K562 (cell line): ENCODE data around the gene ATG7. TPM values are rescaled to one million over a fixed set of nuclear protein-coding genes. Genes with fewer than 3 reads are reported as not detected.

Experiments used
- BCOR ChIP-seq: fragments of 450-650 bp; IDR thresholded peaks from 2 replicates; pipeline ENCODE4 v1.6.1; 2016
- BDP1 ChIP-seq: IDR thresholded peaks from 3 replicates; pipeline ENCODE4 v1.6.1; 2011; ENCODE audit not compliant: insufficient read length, insufficient read depth
- CEBPG ChIP-seq, 3 experiments: fragments of 200-800 bp in 1 of 3; sonication (Bioruptor generic) in 1 of 3; sonication (generic) in 1 of 3; formaldehyde crosslinking in 1 of 3; IDR thresholded peaks in 2 of 3; conservative IDR thresholded peaks in 1 of 3; 2 replicates each; pipeline versions ENCODE4 v1.6.1 to v1.8.0; 2016 to 2022; ENCODE audit warnings: missing compliant biosample characterization in 2 of 3, missing genetic modification characterization in 2 of 3, mild to moderate bottlenecking in 1 of 3, missing genetic modification reagents in 1 of 3
- DDX20 ChIP-seq: fragments of 450-650 bp; IDR thresholded peaks from 2 replicates; pipeline ENCODE4 v1.6.1; 2016; ENCODE audit warnings: missing genetic modification characterization, low read depth, mild to moderate bottlenecking, missing compliant biosample characterization, moderate library complexity
- FOS ChIP-seq: IDR thresholded peaks from 3 replicates; pipeline ENCODE4 v1.6.1; 2011; ENCODE audit not compliant: insufficient read length; ENCODE audit errors: extremely low read depth
- HDAC2 ChIP-seq: fragments of 450-650 bp; IDR thresholded peaks from 2 replicates; pipeline ENCODE4 v1.6.1; 2016; ENCODE audit warnings: mild to moderate bottlenecking
- ID3 ChIP-seq, 2 experiments: fragments of 250-450 bp in 1 of 2; fragments of 450-650 bp in 1 of 2; sonication (Bioruptor Pico) in 1 of 2; IDR thresholded peaks; 2 replicates each; pipeline versions ENCODE4 v1.6.1 to v1.8.0; 2016 to 2021; ENCODE audit warnings: mild to moderate bottlenecking in 2 of 2, moderate library complexity in 2 of 2, missing compliant biosample characterization in 1 of 2, missing genetic modification characterization in 1 of 2
- MYBL2 ChIP-seq, 2 experiments: fragments of 450-650 bp in 1 of 2; sonication (generic) in 1 of 2; formaldehyde crosslinking in 1 of 2; IDR thresholded peaks; 2 replicates each; pipeline versions ENCODE4 v1.6.1 to v1.8.1; 2017 to 2022; ENCODE audit warnings: borderline replicate concordance in 1 of 2, inconsistent platforms in 1 of 2, low read depth in 1 of 2, mild to moderate bottlenecking in 1 of 2, missing genetic modification reagents in 1 of 2, moderate library complexity in 1 of 2
- NBN ChIP-seq: fragments of 450-650 bp; IDR thresholded peaks from 2 replicates; pipeline ENCODE4 v1.6.1; 2016; ENCODE audit warnings: low read depth, mild to moderate bottlenecking
- OTX1 ChIP-seq: fragments of 450-650 bp; formaldehyde crosslinking; IDR thresholded peaks from 2 replicates; pipeline ENCODE4 v1.4.0; 2022; ENCODE audit warnings: mild to moderate bottlenecking
- POLR3A ChIP-seq: IDR thresholded peaks from 2 replicates; pipeline ENCODE4 v1.6.1; 2011; ENCODE audit warnings: borderline replicate concordance, mild to moderate bottlenecking, moderate library complexity; ENCODE audit not compliant: insufficient read length, insufficient read depth; ENCODE audit errors: extremely low read depth
- RBM34 ChIP-seq: fragments of 200-400 bp; formaldehyde crosslinking; IDR thresholded peaks from 2 replicates; pipeline ENCODE4 v1.6.1; 2018; ENCODE audit warnings: low read length, borderline replicate concordance; ENCODE audit not compliant: insufficient read depth
- RUNX1 ChIP-seq: sonication (generic); IDR thresholded peaks from 2 replicates; pipeline ENCODE4 v1.6.1; 2016; ENCODE audit warnings: antibody characterized with exemption, low read depth
- SLC30A9 ChIP-seq: fragments of 250-450 bp; sonication (Bioruptor Pico); IDR thresholded peaks from 2 replicates; pipeline ENCODE4 v1.8.0; 2022; ENCODE audit warnings: mild to moderate bottlenecking, moderate library complexity
- SNRNP70 ChIP-seq: fragments of 200-400 bp; formaldehyde crosslinking; optimal IDR thresholded peaks from 2 replicates; pipeline ENCODE3; 2017; ENCODE audit warnings: low read depth, low read length
- SPI1 ChIP-seq: IDR thresholded peaks from 2 replicates; pipeline ENCODE4 v1.6.1; 2011; ENCODE audit warnings: low read depth, low read length, control low read depth, borderline replicate concordance
- SREBF2 ChIP-seq: sonication (generic); formaldehyde crosslinking; IDR thresholded peaks from 2 replicates; pipeline ENCODE4 v1.4.0; 2020; ENCODE audit warnings: mild to moderate bottlenecking, missing genetic modification reagents
- SRSF3 ChIP-seq: fragments of 200-400 bp; formaldehyde crosslinking; IDR thresholded peaks from 2 replicates; pipeline ENCODE4 v1.6.1; 2016; ENCODE audit warnings: mild to moderate bottlenecking, low read length, moderate library complexity; ENCODE audit not compliant: insufficient read depth
- TBL1XR1 ChIP-seq, 2 experiments: IDR thresholded peaks; 2 replicates each; pipeline ENCODE4 v1.6.1; 2012; ENCODE audit warnings: improper control_type of control experiment in 2 of 2, low read length in 2 of 2, mild to moderate bottlenecking in 1 of 2
- TRIM25 ChIP-seq: fragments of 450-650 bp; IDR thresholded peaks from 2 replicates; pipeline ENCODE4 v1.7.0; 2016; ENCODE audit warnings: borderline replicate concordance
- XRCC4 ChIP-seq: IDR thresholded peaks from one replicate; pipeline ENCODE4 v1.6.1; 2011; ENCODE audit not compliant: insufficient read depth, insufficient read length; ENCODE audit errors: extremely low read depth
- ZNF316 ChIP-seq: fragments of 450-650 bp; IDR thresholded peaks from 2 replicates; pipeline ENCODE4 v1.6.1; 2016
- ZNF449 ChIP-seq: fragments of 250-450 bp; sonication (Bioruptor Pico); IDR thresholded peaks from 2 replicates; pipeline ENCODE4 v1.8.0; 2022; ENCODE audit warnings: moderate library complexity, mild to moderate bottlenecking, inconsistent platforms
- ZNF77 ChIP-seq: fragments of 250-450 bp; sonication (Bioruptor Pico); IDR thresholded peaks from 2 replicates; pipeline ENCODE4 v1.5.0; 2020
- polyA plus RNA-seq, 8 experiments: library from polyadenylated mRNA; depleted of rRNA in 4 of 8; stranded (reverse) in 5 of 8; unstranded in 3 of 8; fragments of >200 nt; fragmentation: Nextera tagmentation in 2 of 8; fragmentation: Illumina TruSeq in 1 of 8; extraction: Ambion mirVana in 2 of 8; extraction: Trizol in 1 of 8; gene quantifications; 2 replicates each; pipeline versions ENCODE4 v1.2.1 to v1.2.3, GENCODE V29; 2011 to 2014; ENCODE audit warnings: inconsistent platforms in 1 of 8, missing spikeins in 1 of 8
- total RNA-seq, 7 experiments: library from RNA; depleted of rRNA in 6 of 7; stranded (reverse); fragments of >200 nt in 6 of 7; fragmentation: Illumina TruSeq in 2 of 7; extraction: Trizol in 2 of 7; gene quantifications; 2 replicates each; pipeline versions ENCODE4 v1.2.1 to v1.2.3, GENCODE V29; 2011 to 2021; ENCODE audit warnings: low replicate concordance in 1 of 7

ATG7 gene
- total and polyA plus RNA-seq, 9 of the 15 experiments (the other 6 are each of a cell fraction or from before 2014, with no cell fraction given), result 18.3 to 45.3 (median 33.6) TPM

- TF ChIP-seq ID3 (CRISPR knock-in tag; IDR thresholded peaks at IDR 0.05) (no peak), ID3 (tag; IDR thresholded peaks at IDR 0.05) (no peak), OTX1 (no peak), DDX20 (no peak), SPI1 (no peak), FOS (no peak), POLR3A (no peak), SLC30A9 (no peak), BCOR (peak; percentile 86), BDP1 (no peak), MYBL2 (IDR thresholded peaks at IDR 0.05; ENCODE audit: low read depth) (no peak), MYBL2 (CRISPR knock-in tag; IDR thresholded peaks at IDR 0.05; ENCODE audit: borderline replicate concordance) (no peak), CEBPG (CRISPR knock-in tag; IDR thresholded peaks at IDR 0.05) (no peak), CEBPG (tag; conservative IDR thresholded peaks at IDR 0.05 in 1 of 2, IDR thresholded peaks at IDR 0.05 in 1 of 2) (0 out of 4 replicates have a peak, but pooled peaks of 1 of the 2 experiments have one; percentile 27), SRSF3 (no peak), HDAC2 (peak; percentile 54; the same call in 1 of the 2 replicates), ZNF449 (CRISPR knock-in tag) (no peak), TBL1XR1 (IDR thresholded peaks at IDR 0.05; ENCODE audit: low read length in 2 of 2) (no peak), ZNF77 (CRISPR knock-in tag) (no peak), SREBF2 (CRISPR knock-in tag) (no peak), RUNX1 (no peak), ZNF316 (no peak), SNRNP70 (no peak), NBN (no peak), XRCC4 (no peak), RBM34 (no peak), TRIM25 (no peak)
Observed at GRCh38 chr3:11470031-11470853, 198.0 kb downstream of the ATG7 start (continued).
